ENCODE data around the gene PHLDA1. TPM values are rescaled to one million over a fixed set of nuclear protein-coding genes. Genes with fewer than 3 reads are reported as not detected.

PHLDA1 gene
- total and polyA plus RNA-seq, 2 experiments from 2014 or later = 11.7 to 21.6 TPM

- peaks cover 83% of the 10 kb centered on the region for H3K36me3 Mint-ChIP-seq (ENCODE audit: low read depth)
- H3K27me3 ChIP-seq (ENCODE audit: insufficient read depth) = no peaks in the 10 kb centered on the region
- peaks cover 6% of the 10 kb centered on the region; the same call in 1 of the 2 replicates for H4K20me1 ChIP-seq (replicated peaks; ENCODE audit: insufficient read depth)
- DNase-seq (ENCODE audit: low spot score) (no peak), ATAC-seq (no peak)
- no peak overlapping the region for H2AFZ ChIP-seq
- H3K4me1 ChIP-seq (ENCODE audit: insufficient read depth) = peaks cover 5% of the 10 kb centered on the region
- 0 out of 2 replicates have a peak, but pooled peaks cover 14% of the 10 kb centered on the region for H3K79me2 ChIP-seq (replicated peaks; ENCODE audit: insufficient read depth)
- no peak overlapping the region for H3K4me2 ChIP-seq
- H3K9me3 Mint-ChIP-seq = no peaks in the 10 kb centered on the region
- no peak overlapping the region; the same call in 1 of the 2 replicates for H3K27ac ChIP-seq (ENCODE audit: low read depth)
- H3F3A ChIP-seq (replicated peaks; ENCODE audit: low read depth) = no peaks in the 10 kb centered on the region
- no peak overlapping the region for H3K4me3 ChIP-seq
- TF ChIP-seq CTCF (conservative IDR thresholded peaks at IDR 0.05; ENCODE audit: low read depth in 2 of 2) = no peak
- no peak overlapping the region for H3K4me3 Mint-ChIP-seq
- no peak overlapping the region for H3K27ac Mint-ChIP-seq
- peaks cover 4% of the 10 kb centered on the region; the same call in 2 of the 3 replicates for H3K4me1 Mint-ChIP-seq
- peaks cover 83% of the 10 kb centered on the region for H3K36me3 ChIP-seq (ENCODE audit: insufficient read depth)
- H3K27me3 Mint-ChIP-seq (ENCODE audit: insufficient read depth, low read depth, poor library complexity) = peaks cover 2% of the 10 kb centered on the region
- H3K9me2 ChIP-seq (ENCODE audit: insufficient read depth) = no peaks in the 10 kb centered on the region
Measured at GRCh38 chr12:76049575-76050251, 18.1 kb upstream of the PHLDA1 start.

GRCh38 chr12:76047742-76048141 is 16.2 kb upstream of the PHLDA1 start:
- no peaks in the 10 kb centered on the region for H3K9me2 ChIP-seq (ENCODE audit: insufficient read depth)
- no peak overlapping the region for H3K4me2 ChIP-seq
- H3K27ac Mint-ChIP-seq = no peak overlapping the region
- ATAC-seq = no peak
- peaks cover 63% of the 10 kb centered on the region; the same call in 1 of the 2 replicates for H3K36me3 ChIP-seq (ENCODE audit: insufficient read depth)
- no peaks in the 10 kb centered on the region; the same call in 2 of the 3 replicates for H3K4me1 Mint-ChIP-seq
- peaks cover 5% of the 10 kb centered on the region for H3K27me3 Mint-ChIP-seq (ENCODE audit: insufficient read depth, low read depth, poor library complexity)
- no peaks in the 10 kb centered on the region for H3K9me3 Mint-ChIP-seq
- no peak for DNase-seq (ENCODE audit: low spot score)
- peaks cover 3% of the 10 kb centered on the region; the same call in 1 of the 2 replicates for H4K20me1 ChIP-seq (replicated peaks; ENCODE audit: insufficient read depth)
- H3K4me3 Mint-ChIP-seq = no peak overlapping the region
- no peak overlapping the region for H3K4me3 ChIP-seq
- H3K27ac ChIP-seq (ENCODE audit: low read depth) = no peak overlapping the region
- H3K36me3 Mint-ChIP-seq (ENCODE audit: low read depth) = peaks cover 75% of the 10 kb centered on the region
- H3K79me2 ChIP-seq (replicated peaks; ENCODE audit: insufficient read depth) = 0 out of 2 replicates have a peak, but pooled peaks cover 2% of the 10 kb centered on the region
- no peaks in the 10 kb centered on the region for H3K27me3 ChIP-seq (ENCODE audit: insufficient read depth)
- no peaks in the 10 kb centered on the region for H3F3A ChIP-seq (replicated peaks; ENCODE audit: low read depth)
- H3K4me1 ChIP-seq (ENCODE audit: insufficient read depth) = no peaks in the 10 kb centered on the region
- no peak overlapping the region for H2AFZ ChIP-seq
- TF ChIP-seq ZNF331 (CRISPR knock-in tag; IDR thresholded peaks at IDR 0.05; ENCODE audit: low read depth) (no peak), STAT1 (IDR thresholded peaks at IDR 0.05; ENCODE audit: unreplicated experiment) (no peak), ETS1 (IDR thresholded peaks at IDR 0.05) (no peak), EZH2 (IDR thresholded peaks at IDR 0.05; ENCODE audit: low read depth, unreplicated experiment) (no peak), REST (IDR thresholded peaks at IDR 0.05; ENCODE audit: unreplicated experiment) (no peak), ZNF462 (CRISPR knock-in tag; IDR thresholded peaks at IDR 0.05) (no peak)
